ENCODE measurements around the gene HECW1.
"Not testable (repeated sequence)": the region's sequence is repeated elsewhere in the genome, so short reads cannot be mapped to it uniquely, and the experiment has no call there.

Gene HECW1

GRCh38 chr7:43205171-43205795 lies 92.8 kb downstream of the HECW1 start:
- no peak for DNase-seq (ENCODE audit: extremely low read depth, low read depth)
- TF ChIP-seq, protein P1, sequence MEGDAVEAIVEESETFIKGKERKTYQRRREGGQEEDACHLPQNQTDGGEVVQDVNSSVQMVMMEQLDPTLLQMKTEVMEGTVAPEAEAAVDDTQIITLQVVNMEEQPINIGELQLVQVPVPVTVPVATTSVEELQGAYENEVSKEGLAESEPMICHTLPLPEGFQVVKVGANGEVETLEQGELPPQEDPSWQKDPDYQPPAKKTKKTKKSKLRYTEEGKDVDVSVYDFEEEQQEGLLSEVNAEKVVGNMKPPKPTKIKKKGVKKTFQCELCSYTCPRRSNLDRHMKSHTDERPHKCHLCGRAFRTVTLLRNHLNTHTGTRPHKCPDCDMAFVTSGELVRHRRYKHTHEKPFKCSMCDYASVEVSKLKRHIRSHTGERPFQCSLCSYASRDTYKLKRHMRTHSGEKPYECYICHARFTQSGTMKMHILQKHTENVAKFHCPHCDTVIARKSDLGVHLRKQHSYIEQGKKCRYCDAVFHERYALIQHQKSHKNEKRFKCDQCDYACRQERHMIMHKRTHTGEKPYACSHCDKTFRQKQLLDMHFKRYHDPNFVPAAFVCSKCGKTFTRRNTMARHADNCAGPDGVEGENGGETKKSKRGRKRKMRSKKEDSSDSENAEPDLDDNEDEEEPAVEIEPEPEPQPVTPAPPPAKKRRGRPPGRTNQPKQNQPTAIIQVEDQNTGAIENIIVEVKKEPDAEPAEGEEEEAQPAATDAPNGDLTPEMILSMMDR (IDR thresholded peaks at IDR 0.05; ENCODE audit: low read depth, low read length), result no peak

DNA sequence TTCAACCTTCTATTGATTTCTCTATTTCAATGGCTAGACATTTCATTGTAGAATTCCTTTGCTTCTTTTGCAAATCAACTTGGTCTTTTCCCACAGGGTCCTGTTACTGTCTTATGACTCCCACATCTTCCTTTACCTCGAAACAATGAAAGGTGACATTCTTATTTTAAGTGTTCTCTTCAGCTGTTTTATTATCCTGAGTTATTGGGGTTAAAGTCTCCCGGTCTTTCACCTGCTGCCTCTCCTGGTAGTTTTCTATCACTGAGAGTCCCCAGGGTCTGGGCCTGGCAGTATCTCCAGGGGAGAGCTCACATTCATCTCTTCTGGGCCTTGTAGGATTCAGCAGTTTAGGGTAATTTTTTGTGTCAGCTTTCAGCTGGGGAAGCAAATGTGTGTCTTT lies 95.8 kb downstream of the HECW1 start:
- TF ChIP-seq, protein P1 (IDR thresholded peaks at IDR 0.05; ENCODE audit: low read depth, low read length), result no peak
- DNase-seq (ENCODE audit: extremely low read depth, low read depth), result no peak

DNA sequence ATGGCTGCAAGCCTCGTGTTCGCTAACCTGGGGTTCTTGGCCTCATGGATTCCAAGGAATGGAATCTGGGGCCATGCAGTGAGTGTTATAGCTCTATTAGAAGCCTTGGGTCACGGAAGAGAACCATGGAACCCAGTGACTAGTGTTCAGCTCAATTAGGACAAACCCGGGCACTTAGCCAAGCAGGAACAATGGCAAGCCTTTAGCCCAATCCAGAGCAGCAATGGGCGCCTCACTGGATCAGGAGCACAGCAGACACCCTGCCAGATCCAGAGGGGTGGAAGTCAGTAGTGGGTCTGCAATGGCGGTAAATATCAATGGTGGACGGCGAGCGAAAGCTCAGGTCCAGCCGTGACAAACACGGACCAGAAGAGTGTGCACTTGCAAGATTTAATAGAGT lies 98.1 kb downstream of the HECW1 start:
- not testable (repeated sequence) for DNase-seq (ENCODE audit: extremely low read depth, low read depth)

- no peak for DNase-seq (ENCODE audit: extremely low read depth, low read depth)
Measured at GRCh38 chr7:43211286-43211685, 98.8 kb downstream of the HECW1 start.

GRCh38 chr7:43211693-43212092 lies 99.2 kb downstream of the HECW1 start:
- TF ChIP-seq, protein P1 (IDR thresholded peaks at IDR 0.05; ENCODE audit: low read depth, low read length), result no peak
- no peak for DNase-seq (ENCODE audit: extremely low read depth, low read depth)

More at GRCh38 chr7:43211286-43211685, 98.8 kb downstream of the HECW1 start:
- TF ChIP-seq, protein P1 (IDR thresholded peaks at IDR 0.05; ENCODE audit: low read depth, low read length), result no peak

DNA sequence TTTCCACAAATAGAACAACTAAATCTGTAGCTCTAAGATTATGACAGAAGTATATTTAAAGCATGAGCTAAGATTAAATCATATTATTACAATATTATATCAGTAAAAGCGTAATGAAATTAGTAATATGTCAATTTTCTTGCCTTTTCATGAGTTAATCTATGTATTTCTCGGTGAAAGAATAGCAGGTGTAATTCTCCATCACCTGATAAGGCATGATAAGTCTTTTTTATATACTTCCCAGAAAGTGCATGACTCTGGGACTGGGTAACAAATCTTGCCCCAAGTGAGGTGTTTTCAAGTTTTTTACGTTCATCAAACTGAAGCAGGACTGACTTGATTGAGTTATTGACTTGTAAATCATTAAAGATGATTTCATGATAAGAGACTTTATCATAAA lies 100.5 kb downstream of the HECW1 start:
- no peak for DNase-seq (ENCODE audit: extremely low read depth, low read depth)
- TF ChIP-seq, protein P1 (IDR thresholded peaks at IDR 0.05; ENCODE audit: low read depth, low read length), result no peak

DNA sequence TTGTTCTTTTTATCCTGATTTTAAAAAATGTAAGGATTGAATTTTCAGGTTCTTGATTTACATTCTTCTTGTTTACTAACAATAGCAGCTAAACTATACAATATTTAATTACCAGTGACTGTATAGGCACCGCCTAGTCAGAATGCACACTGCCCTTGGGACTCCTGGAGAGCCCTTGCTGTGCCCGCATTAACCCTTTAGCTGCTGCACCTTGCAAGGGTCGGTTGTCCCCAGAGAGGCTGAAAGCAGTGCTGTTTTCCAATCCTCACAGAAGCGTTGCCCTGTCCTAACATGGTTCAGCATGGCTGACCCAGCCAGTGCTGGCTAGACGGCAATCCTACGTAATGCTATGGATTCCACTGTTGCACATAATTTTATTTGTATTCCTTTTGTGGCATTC lies 102.6 kb downstream of the HECW1 start:
- no peak for DNase-seq (ENCODE audit: extremely low read depth, low read depth)
- TF ChIP-seq, protein P1 (IDR thresholded peaks at IDR 0.05; ENCODE audit: low read depth, low read length), result no peak

DNA sequence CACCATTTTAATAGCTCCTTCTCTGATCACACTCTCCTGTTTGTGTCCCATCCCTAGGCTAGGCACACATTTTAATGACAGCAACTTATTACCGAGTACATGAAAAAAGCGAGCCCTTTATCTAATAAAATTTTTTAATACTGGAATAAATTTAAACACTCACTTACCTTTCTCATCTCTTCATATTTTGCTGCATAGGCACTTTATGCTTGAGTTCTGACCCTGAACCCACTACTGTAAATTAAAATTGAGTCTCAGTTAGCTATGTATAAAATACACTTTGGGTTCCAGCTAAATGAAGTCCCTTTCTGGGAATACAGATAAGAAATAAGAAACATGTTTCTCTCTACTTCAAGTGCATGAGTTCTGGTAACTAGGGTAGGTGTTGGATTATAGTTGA lies 104.6 kb downstream of the HECW1 start:
- TF ChIP-seq, protein P1 (IDR thresholded peaks at IDR 0.05; ENCODE audit: low read depth, low read length), result no peak
- DNase-seq (ENCODE audit: extremely low read depth, low read depth), result no peak

- not testable (repeated sequence) for DNase-seq (ENCODE audit: extremely low read depth, low read depth)
Measured at GRCh38 chr7:43218901-43219300, 106.5 kb downstream of the HECW1 start.

All from AG09319 (cell line).